GM21381 (cell line): ENCODE data around the gene TMEM131.

Experiments used
- ATAC-seq: cut with Tn5 transposase; IDR thresholded peaks from one replicate; pipeline ENCODE4 v1.9.1; 2021; ENCODE audit warnings: mild to moderate bottlenecking, moderate library complexity; ENCODE audit not compliant: unreplicated experiment

TMEM131 gene

DNA sequence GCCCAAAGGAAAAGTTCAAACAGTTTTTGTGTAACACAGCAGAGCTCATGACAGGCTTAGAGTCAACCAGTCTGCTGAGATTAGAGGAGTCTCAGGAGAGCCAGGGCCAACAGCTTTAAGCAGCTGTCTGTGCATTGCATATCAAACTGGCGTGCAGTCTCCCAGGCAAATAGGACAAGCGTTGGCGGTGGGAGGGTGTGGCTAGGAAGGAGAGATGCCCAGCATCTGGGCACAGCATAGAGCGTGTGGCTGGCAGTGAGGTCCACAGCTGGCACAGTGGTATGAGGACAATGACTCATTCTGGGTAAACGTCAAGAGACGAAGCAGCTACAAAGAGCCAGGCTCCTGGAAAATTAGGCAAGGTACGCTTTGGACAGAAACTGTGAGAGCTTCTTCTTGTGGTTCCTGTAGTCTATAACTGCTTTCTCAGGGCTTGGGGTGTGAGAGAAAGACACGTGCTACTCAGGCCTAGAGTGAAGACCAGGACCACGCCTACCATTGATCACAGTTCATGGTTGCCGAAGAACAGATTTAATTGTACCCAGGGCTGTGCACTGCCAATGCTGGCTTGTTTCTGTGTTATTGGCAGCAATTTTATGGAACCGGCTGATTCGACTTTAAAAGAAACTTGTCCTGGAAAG lies 267.5 kb downstream of the TMEM131 start:
- ATAC-seq: no peak

DNA sequence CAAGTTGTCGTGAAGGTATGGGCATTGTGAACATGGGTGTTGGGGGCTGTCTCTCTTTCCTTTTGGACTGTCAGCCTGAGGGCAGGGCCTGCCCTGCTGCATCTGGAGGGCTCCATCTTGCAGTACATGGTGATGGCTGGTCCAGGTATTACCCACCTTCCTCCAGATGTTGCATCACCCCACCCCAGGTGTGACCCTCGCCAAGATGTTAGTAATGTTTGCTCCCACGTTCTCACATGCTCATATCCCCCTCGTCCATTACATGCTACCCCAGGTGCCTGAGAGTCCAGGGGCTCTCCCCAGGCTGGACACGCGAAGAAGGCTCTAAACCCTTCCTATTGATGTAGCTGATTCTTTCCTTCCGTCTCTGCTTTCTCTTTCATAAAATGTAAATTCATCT lies 268.5 kb downstream of the TMEM131 start:
- no peak for ATAC-seq

DNA sequence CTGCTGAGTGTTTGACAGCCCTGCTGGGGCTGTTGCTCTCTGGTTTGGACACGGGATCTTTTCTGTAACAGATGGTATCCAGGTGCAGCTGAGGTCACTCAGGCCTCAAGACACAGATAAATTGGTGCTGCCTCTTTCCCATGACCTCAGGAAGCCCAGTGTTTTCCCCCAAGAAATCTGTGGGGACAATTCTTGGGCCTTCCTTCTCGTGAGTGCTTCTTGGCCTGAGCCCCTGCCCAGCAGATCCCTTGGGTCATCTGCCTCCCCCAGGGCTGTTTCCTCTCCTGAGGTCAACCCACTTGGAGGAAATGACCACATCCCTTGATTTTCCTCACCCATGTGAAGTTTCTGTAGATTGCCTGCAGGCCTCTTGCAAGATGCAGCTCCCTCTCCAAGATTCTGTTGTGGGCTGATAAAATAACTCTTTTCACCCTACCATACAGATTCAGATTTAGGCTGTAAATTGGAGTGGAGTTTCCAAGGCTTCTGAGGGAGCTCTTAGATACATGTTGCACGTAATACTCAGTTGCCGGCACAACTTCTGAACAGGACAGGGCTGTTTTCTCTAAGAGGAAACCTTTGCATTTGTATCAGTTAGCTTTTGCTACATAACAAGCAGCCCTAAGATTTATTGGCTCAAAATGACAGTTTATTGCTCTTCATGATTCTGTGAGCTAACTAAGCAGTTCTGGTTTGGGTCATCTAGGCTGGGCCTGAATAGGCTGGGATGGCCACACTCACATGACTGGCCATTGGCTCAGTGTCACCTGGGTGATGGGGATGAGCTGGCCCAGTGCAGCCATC lies 269.3 kb downstream of the TMEM131 start:
- no peak for ATAC-seq

DNA sequence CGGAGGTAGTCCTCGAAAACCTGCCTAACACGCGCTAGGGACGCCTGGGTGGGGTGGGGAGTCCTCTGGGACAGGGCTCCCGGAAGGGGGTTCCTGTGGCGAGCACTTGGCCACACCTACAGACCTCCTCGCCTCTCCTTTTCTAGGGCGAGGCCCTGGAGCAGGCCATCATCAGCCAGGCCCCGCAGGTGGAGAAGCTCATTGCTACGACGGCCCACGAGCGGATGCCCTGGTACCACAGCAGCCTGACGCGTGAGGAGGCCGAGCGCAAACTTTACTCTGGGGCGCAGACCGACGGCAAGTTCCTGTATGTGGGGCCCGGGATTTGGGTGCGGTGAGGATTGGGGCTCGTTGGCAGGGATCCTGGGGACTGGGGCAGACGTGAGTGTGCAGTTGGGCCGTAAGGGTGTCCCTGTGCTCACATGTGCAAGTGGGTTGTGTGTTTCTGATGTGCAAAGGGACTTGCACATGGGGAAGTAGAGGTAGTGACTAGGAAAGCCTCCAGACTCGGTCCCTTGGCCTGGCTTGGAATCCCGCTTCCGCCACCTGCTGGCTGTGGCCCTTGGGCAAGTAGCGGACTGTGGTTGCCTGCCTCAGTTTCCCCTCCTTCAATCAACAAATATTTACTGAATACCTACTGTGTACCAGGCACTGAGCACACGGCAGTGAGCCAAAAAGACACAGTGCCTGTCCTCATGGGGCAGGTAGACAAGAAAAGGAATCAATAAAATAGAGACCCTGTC lies 270.6 kb downstream of the TMEM131 start:
- ATAC-seq: no peak

- ATAC-seq: no peak
Measured at GRCh38 chr2:97724501-97724900, 271.2 kb downstream of the TMEM131 start.

- no peak for ATAC-seq
Measured at GRCh38 chr2:97724073-97724410, 271.7 kb downstream of the TMEM131 start.

GRCh38 chr2:97723156-97724072 lies 272.3 kb downstream of the TMEM131 start:
- no peak for ATAC-seq

GRCh38 chr2:97722227-97722626 lies 273.5 kb downstream of the TMEM131 start:
- ATAC-seq: no peak

- ATAC-seq: no peak
Measured at GRCh38 chr2:97720746-97721145, 275.0 kb downstream of the TMEM131 start.

DNA sequence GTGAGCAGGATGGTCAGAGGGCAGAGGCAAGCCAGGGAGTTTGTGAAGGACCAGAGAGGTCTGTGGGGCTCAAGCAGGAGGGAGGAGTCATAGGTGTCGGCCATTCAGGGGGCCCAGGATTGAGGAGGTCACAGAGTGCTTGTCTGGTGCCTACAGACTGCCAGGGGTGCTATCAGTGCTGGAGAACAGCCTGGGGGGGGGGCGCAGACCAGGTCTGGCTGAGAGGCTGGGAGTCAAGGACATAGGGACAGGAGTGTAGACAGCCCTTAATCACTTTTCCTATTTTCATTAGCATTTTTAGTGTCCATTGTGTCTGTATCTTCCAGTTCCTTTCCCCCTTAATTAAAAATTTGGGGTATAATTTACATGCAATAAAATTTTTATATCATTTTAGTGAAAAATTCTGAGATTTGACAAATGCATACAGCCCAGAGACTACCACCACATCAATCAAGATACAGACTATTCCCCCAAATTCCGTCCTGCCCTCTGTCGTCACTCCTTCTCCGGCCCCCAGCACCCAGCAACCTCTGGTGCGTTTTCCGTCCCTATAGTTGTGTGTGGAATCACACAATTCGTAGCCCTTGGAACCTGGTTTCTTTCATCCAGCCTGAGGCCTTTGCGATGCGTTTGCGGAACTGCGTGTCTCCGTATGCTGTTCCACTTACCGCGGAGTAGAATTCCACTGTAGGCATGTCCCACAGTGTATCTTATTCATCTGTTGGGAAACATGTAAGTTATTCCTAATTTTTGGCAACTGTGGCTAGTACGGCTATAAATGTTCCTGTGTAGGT lies 276.2 kb downstream of the TMEM131 start:
- ATAC-seq: no peak

DNA sequence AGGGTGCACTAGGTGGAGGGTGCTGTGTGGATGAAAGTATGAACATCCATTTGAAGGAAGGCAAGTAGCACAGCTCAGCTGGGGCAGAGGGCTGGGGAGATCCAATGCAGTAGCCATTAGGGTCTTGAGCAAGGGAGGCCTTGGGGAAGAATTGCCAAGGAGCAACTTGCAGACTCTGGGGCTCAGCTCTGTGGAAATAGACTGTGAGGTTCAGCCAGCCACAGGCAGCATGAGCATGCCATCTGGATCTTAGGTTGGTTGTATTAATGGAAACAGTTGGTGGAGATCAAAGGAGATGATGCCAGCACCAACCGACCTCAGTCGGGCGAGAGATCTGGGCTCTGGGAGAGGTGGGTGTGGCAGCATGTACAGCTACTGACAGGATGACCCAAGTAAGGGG lies 276.8 kb downstream of the TMEM131 start:
- no peak for ATAC-seq

DNA sequence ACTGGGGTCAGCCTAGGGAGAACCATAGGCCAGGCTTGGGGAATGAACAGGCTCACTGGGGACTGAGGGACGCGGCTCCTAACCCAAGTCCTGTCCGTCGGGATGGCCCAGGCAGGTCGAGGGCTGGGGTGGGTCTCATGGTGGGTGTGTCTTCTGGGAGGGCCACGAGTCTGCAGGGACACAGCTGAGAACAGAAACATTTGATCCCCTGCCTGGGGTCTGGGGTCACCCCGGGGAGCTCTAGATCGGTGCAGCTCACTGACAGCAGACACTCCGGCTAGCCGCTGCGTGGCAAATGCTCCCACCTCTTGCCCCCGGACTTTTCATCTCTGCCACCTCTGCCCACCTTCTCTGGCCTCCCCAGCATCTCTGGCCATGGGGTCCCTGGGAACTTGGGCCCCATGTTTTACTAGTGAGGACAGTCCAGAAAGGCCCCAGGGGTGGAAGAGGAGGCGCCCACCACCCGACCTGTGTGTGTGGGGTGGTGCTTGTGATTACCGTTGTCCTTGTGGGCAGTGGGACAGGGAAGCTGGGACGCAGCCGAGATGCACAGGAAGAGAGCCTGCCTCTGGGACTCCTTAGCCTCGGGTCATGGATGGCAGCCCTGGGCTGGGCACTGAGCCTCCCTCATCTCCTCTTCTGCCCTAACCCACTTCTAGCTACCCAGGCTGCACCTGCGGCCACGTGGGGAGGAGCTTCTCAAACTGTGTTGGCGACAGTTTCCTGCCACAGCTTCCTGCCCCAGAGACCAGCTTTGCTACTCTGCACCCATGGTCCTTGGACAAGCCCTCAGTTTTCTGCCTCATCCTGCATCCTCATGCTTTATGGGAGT lies 277.5 kb downstream of the TMEM131 start:
- ATAC-seq: peak; percentile 84

GRCh38 chr2:97717613-97717995 lies 278.1 kb downstream of the TMEM131 start:
- ATAC-seq: no peak

DNA sequence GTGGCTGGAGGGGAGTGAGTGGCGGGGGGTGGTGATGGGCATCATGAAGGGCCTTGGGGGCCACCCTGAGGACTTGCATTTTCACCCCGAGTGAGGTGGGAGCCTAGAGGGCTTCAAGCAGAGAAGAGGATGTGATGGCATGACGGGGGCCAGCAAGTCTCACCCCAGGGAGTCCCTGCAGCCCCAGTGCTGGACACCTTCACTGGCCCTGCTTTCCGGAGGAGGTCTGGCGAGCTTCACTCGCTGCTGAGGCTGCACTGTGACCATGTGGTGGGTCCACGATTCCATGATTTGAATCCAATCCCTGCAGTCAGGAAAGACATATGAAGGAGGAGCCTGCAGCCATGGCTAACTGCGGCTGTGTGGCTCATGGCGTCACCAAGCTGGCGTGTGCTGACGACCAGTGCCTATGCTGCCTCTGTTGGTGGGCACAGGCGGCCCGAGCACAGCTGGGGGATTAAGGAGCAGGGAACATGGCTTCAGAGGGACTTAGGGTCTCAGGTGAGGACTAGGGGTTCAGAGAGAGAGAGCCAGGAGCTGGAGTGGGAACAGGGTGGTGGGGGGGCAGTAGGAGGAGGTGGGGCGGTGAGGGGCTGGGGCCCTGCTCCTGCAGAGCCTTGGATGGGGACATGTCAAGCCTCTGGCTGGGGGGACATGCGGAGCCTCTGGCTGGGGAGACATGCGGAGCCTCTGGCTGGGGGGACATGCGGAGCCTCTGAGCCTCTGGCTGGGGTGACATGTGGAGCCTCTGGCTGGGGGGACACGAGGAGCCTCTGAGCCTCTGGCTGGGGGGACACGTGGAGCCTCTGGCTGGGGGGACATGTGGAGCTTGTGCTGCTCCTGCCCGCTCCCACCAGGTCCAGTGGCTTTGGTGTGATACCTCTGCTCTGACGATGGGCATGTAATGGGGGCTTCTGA lies 278.8 kb downstream of the TMEM131 start:
- ATAC-seq: no peak

GRCh38 chr2:97715951-97716694 lies 279.6 kb downstream of the TMEM131 start:
- no peak for ATAC-seq

DNA sequence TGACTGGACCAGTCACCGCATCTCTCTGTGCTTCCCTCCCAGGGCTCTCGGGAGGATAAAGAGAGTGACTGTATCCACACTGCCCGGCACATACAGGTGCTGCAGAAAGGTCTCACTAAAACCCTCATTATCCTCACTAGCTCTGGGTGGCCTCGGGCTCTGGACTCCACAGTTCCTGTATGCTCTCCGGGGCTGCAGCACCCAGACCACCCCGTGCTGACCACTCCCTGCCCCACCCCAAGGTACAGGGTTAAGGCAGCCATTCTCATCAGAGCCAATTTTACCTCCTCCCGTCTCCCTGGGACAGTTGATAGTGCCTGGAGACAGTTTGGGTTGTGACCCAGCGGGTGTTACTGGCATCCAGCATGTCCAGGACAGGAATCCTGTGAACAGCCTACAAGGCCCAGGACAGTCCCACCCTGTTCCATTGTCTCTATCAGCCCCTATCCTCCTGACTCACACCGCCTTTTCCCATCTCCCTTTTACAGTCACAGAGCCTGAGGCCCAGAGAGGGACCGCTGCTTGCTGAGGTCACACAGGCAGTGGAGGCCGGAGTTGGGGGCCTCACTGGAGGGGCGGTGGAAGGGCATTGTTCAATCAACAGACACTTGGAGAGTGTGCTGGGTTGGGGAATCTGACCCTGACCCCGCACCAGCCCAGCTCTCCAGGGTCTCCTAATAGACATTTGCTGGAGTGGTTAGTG lies 280.6 kb downstream of the TMEM131 start:
- ATAC-seq: no peak
